ENCODE measurements around the gene SLCO4A1. TPM values are rescaled to one million over a fixed set of nuclear protein-coding genes. Genes with fewer than 3 reads are reported as not detected.
A peak's percentile ranks its signal among the peaks of the same experiment; 100 is the strongest.

SLCO4A1 gene
- total RNA-seq, 4 donors from 2014 or later, result 77.9 to 107 (median 81.5) TPM

DNA sequence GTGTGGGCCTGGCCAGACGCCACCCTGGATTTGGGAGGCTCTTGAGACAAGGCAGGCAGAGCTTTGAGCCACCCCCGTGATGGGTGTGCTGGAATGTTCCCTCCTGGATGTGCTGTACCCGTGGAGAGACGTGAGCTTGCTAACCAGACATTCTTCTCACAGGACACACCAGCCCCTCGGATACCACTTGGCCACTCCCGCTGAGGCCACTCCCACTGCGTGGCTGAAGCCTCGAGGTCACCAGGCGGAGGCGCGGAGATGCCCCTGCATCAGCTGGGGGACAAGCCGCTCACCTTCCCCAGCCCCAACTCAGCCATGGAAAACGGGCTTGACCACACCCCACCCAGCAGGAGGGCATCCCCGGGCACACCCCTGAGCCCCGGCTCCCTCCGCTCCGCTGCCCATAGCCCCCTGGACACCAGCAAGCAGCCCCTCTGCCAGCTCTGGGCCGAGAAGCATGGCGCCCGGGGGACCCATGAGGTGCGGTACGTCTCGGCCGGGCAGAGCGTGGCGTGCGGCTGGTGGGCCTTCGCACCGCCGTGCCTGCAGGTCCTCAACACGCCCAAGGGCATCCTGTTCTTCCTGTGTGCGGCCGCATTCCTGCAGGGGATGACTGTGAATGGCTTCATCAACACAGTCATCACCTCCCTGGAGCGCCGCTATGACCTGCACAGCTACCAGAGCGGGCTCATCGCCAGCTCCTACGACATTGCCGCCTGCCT is 14.1 kb downstream of the SLCO4A1 start:
- H3K4me3 ChIP-seq (ENCODE audit: low read depth, poor library complexity, severe bottlenecking), result no peak overlapping the region
- WGBS, 2 donors, result 76 to 87% methylated on average over 19 to 36 of the region's 39 CpGs
- TF ChIP-seq, protein P1, sequence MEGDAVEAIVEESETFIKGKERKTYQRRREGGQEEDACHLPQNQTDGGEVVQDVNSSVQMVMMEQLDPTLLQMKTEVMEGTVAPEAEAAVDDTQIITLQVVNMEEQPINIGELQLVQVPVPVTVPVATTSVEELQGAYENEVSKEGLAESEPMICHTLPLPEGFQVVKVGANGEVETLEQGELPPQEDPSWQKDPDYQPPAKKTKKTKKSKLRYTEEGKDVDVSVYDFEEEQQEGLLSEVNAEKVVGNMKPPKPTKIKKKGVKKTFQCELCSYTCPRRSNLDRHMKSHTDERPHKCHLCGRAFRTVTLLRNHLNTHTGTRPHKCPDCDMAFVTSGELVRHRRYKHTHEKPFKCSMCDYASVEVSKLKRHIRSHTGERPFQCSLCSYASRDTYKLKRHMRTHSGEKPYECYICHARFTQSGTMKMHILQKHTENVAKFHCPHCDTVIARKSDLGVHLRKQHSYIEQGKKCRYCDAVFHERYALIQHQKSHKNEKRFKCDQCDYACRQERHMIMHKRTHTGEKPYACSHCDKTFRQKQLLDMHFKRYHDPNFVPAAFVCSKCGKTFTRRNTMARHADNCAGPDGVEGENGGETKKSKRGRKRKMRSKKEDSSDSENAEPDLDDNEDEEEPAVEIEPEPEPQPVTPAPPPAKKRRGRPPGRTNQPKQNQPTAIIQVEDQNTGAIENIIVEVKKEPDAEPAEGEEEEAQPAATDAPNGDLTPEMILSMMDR (IDR thresholded peaks at IDR 0.05), result no peak
- TF ChIP-seq POLR2A (IDR thresholded peaks at IDR 0.05), result no peak
- peak in 1 of 2 donors; percentile 40 for DNase-seq (ENCODE audit: low spot score in 2 of 2)
- intact Hi-C loops (cut with DNase I; ENCODE audit: low total_unique reads), result no loop called here

DNA sequence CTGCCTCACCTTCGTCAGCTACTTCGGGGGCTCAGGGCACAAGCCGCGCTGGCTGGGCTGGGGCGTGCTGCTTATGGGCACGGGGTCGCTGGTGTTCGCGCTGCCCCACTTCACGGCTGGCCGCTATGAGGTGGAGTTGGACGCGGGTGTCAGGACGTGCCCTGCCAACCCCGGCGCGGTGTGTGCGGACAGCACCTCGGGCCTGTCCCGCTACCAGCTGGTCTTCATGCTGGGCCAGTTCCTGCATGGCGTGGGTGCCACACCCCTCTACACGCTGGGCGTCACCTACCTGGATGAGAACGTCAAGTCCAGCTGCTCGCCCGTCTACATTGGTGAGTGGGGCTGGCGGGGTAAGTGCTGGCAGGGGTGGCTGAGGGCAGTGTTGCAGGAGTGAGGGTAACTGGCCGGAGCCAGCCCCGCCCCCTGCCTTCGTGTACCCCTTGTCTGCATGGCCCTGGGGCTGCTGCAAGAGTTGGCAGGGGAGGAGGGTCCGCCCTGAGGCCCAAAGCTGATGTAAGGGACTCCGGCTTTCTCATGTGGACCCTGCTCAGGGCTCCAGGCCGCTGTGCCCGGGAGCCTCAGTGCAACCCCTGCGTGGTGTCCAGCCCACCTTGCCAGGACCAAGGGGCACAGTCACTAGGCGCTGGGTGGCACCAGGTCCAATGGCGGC is 14.8 kb downstream of the SLCO4A1 start:
- H3K4me3 ChIP-seq (ENCODE audit: low read depth, poor library complexity, severe bottlenecking), result no peak overlapping the region
- WGBS, 2 donors, result 85 to 86% methylated on average over 24 to 35 of the region's 37 CpGs
- intact Hi-C loops (cut with DNase I; ENCODE audit: low total_unique reads), result no loop called here
- DNase-seq (ENCODE audit: low spot score in 2 of 2), result peak in 1 of 2 donors; percentile 22
- TF ChIP-seq, protein P1 (IDR thresholded peaks at IDR 0.05), result no peak
- TF ChIP-seq POLR2A (IDR thresholded peaks at IDR 0.05), result no peak

DNA sequence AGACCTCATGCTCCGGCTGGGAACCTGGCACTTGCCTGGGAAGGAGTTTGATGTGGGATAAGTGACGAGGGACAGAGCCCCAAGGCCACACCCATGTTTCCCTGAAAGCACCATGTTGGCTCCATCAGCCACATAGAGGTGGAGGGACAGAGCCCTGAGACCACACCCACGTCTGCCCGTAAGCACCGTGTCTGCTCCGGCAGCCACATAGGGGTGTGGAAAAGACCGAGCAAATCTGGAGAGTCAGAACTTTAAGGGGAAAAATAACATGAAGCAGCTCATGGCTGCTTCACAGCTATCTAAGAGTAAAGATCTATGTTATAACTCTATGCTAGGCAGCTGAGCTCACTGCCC is 15.3 kb downstream of the SLCO4A1 start:
- no peak overlapping the region for H3K4me3 ChIP-seq (ENCODE audit: low read depth, poor library complexity, severe bottlenecking)
- no peak for DNase-seq (ENCODE audit: low spot score in 2 of 2)
- TF ChIP-seq POLR2A (IDR thresholded peaks at IDR 0.05), result no peak
- TF ChIP-seq, protein P1 (IDR thresholded peaks at IDR 0.05), result no peak
- WGBS, 2 donors, result 42 to 54% methylated on average over 7 of the region's 7 CpGs
- intact Hi-C loops (cut with DNase I; ENCODE audit: low total_unique reads), result no loop called here

DNA sequence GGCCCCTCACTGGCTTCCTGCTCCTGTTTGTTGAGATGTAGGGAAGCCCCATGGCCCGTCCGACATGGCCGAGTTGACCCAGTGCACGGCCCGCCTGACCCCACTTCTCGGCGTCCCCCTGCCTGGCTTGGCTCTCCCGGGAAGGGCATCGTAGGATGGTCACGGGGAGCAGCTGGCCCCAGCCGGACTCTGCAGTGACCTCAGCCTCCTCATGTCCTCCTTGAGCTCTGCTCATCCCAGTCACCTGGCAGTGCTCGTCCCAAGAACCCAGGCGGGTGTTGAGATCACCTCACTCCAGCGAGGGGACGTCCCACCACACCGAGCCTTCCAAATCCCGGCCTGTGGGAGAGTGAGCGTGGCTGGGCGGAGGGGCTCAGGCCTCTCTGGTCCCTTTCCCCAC is 15.7 kb downstream of the SLCO4A1 start:
- DNase-seq (ENCODE audit: low spot score in 2 of 2), result no peak
- intact Hi-C loops (cut with DNase I; ENCODE audit: low total_unique reads), result no loop called here
- no peak overlapping the region for H3K4me3 ChIP-seq (ENCODE audit: low read depth, poor library complexity, severe bottlenecking)
- WGBS, 2 donors, result 93 to 94% methylated on average over 16 to 17 of the region's 19 CpGs
- no peak for TF ChIP-seq POLR2A (IDR thresholded peaks at IDR 0.05)
- TF ChIP-seq, protein P1 (IDR thresholded peaks at IDR 0.05), result no peak

DNA sequence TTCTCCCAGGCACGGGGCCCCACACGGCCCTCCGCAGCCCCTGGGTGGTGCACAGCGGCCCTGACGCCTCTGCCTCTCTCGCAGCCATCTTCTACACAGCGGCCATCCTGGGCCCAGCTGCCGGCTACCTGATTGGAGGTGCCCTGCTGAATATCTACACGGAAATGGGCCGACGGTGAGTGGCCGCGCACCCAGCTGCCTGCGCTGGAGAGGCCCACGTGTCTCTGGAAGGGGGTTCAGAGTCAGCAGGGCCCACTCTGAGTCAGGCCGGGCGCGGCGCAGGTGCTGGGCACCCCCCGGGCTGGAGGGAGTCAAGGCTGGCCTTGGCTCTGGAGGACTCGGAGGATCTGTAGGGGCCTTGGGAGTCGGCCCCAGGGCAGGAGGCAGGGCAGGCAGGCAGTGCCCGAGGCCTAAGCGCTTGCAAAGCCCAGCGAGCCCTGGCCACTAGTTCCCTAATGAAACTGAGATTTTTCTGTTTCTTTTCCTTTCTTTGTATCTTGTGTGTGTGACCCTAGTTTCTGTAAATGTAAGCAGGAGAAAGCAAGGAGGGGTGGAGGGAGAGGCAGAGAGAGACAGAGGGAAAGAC is 16.4 kb downstream of the SLCO4A1 start:
- H3K4me3 ChIP-seq (ENCODE audit: low read depth, poor library complexity, severe bottlenecking), result no peak overlapping the region
- intact Hi-C loops (cut with DNase I; ENCODE audit: low total_unique reads), result no loop called here
- 90 to 91% methylated on average over 25 of the region's 25 CpGs for WGBS, 2 donors
- no peak for DNase-seq (ENCODE audit: low spot score in 2 of 2)
- no peak for TF ChIP-seq POLR2A (IDR thresholded peaks at IDR 0.05)
- TF ChIP-seq, protein P1 (IDR thresholded peaks at IDR 0.05), result no peak
